HepG2 (cell line): Measurements from ENCODE around the gene YBX2. TPM values are rescaled to one million over a fixed set of nuclear protein-coding genes. Genes with fewer than 3 reads are reported as not detected.
"Not testable (repeated sequence)": the region's sequence is repeated elsewhere in the genome, so short reads cannot be mapped to it uniquely, and the experiment has no call there.

ENCODE experiments used
- ATAC-seq: fragments of 200-7000 bp; cut with Tn5 transposase; 3 replicates; pipeline ENCODE4 v1.9.1; 2020; ENCODE audit warnings: mild to moderate bottlenecking, moderate library complexity
- BruUV-seq: library from RNA; stranded (reverse); fragments of 400-500 nt; replicated peaks from 2 replicates; lab custom pipeline; 2021; lab: Mats Ljungman, UMichigan
- CTCF ChIA-PET: fragments of 300-600 bp; formaldehyde crosslinking; extraction: SDS; loops from one replicate; lab custom pipeline; 2021; ENCODE audit warnings: low total read pairs, inconsistent platforms, low intra/inter-chr PET ratio; lab: Yijun Ruan, JAX
- POLR2A ChIA-PET: fragments of 350-600 bp; sonication (Branson Sonifier 250); formaldehyde crosslinking; loops from one replicate; lab custom pipeline; 2020; ENCODE audit warnings: antibody characterized with exemption, inconsistent platforms; lab: Yijun Ruan, JAX
- DNase-seq: peaks from one replicate; pipeline ENCODE4 v3.0.0-alpha.2; 2015; ENCODE audit warnings: low spot score
- FAIRE-seq: peaks from 3 replicates; lab custom pipeline; 2011; peaks lifted over from hg19 to GRCh38; lab: Jason Lieb, UNC
- H2AFZ ChIP-seq: one replicate; pipeline ENCODE4 v1.6.1; 2011; ENCODE audit warnings: low read length, inconsistent platforms
- H3K27ac ChIP-seq: fragments of 300-600 bp; 3 replicates; pipeline ENCODE4 v1.8.0; 2011; ENCODE audit warnings: mixed run types, mild to moderate bottlenecking, mixed read lengths, low read length, inconsistent platforms; ENCODE audit not compliant: insufficient read depth; ENCODE audit errors: extremely low read length
- H3K27me3 ChIP-seq, 2 experiments: fragments of 200-600 bp in 1 of 2; 2 replicates in 1 of 2; 3 replicates in 1 of 2; pipeline versions ENCODE4 v1.6.0 to v1.8.0; 2011; ENCODE audit warnings: low read length in 2 of 2, mild to moderate bottlenecking in 2 of 2, moderate library complexity in 2 of 2, inconsistent platforms in 1 of 2; ENCODE audit not compliant: insufficient read depth in 2 of 2, control insufficient read depth in 1 of 2
- H3K36me3 ChIP-seq, 2 experiments: fragments of 200-600 bp in 1 of 2; replicated peaks in 1 of 2; 2 replicates in 1 of 2; 3 replicates in 1 of 2; pipeline versions ENCODE4 v1.5.1 to v1.8.0; 2011; ENCODE audit warnings: low read length in 2 of 2, inconsistent platforms in 1 of 2; ENCODE audit not compliant: insufficient read depth in 2 of 2, control insufficient read depth in 1 of 2
- H3K4me1 ChIP-seq: 2 replicates; pipeline ENCODE4 v1.5.1; 2012; ENCODE audit warnings: low read length, inconsistent platforms; ENCODE audit not compliant: insufficient read depth
- H3K4me2 ChIP-seq: 2 replicates; pipeline ENCODE4 v1.6.0; 2011; ENCODE audit warnings: low read depth, low read length, inconsistent platforms
- H3K4me3 ChIP-seq, 3 experiments: fragments of 200-600 bp in 1 of 3; sonication (generic), shearing (Covaris generic) in 1 of 3; replicated peaks in 1 of 3; 2 replicates each; pipeline ENCODE4 v1.5.1; 2011 to 2016; ENCODE audit warnings: low read length in 3 of 3, inconsistent platforms in 2 of 3, low read depth in 2 of 3, mild to moderate bottlenecking in 2 of 3, control low read depth in 1 of 3, mixed read lengths in 1 of 3; ENCODE audit not compliant: insufficient read depth in 1 of 3
- H3K79me2 ChIP-seq: one replicate; pipeline ENCODE4 v1.6.1; 2011; ENCODE audit warnings: low read length, inconsistent platforms; ENCODE audit not compliant: insufficient read depth
- H3K9ac ChIP-seq: 2 replicates; pipeline ENCODE4 v1.6.0; 2011; ENCODE audit warnings: mild to moderate bottlenecking, low read depth, low read length, inconsistent platforms; ENCODE audit not compliant: insufficient read depth
- H3K9me3 ChIP-seq: 2 replicates; pipeline ENCODE4 v1.5.1; 2012; ENCODE audit warnings: mild to moderate bottlenecking, low read length
- H4K20me1 ChIP-seq: 2 replicates; pipeline ENCODE4 v1.6.0; 2011; ENCODE audit warnings: inconsistent platforms, mild to moderate bottlenecking, low read length, moderate library complexity; ENCODE audit not compliant: insufficient read depth
- ONECUT2 ChIP-seq: sonication (generic); formaldehyde crosslinking; IDR thresholded peaks from 2 replicates; pipeline ENCODE4 v1.4.0; 2020; ENCODE audit warnings: missing genetic modification reagents
- TCF12 ChIP-seq, 2 experiments: fragments of 450-650 bp in 1 of 2; sonication (generic) in 1 of 2; formaldehyde crosslinking in 1 of 2; IDR thresholded peaks; 2 replicates each; pipeline versions ENCODE4 v1.6.1 to v1.8.0; 2017 to 2022; ENCODE audit warnings: antibody characterized with exemption in 1 of 2, mild to moderate bottlenecking in 1 of 2, missing genetic modification reagents in 1 of 2, moderate library complexity in 1 of 2
- ZNF598 ChIP-seq: sonication (generic); formaldehyde crosslinking; IDR thresholded peaks from 2 replicates; pipeline ENCODE4 v1.5.1; 2020; ENCODE audit warnings: mild to moderate bottlenecking, missing genetic modification reagents, borderline replicate concordance
- ZNF629 ChIP-seq: sonication (generic); formaldehyde crosslinking; conservative IDR thresholded peaks from 2 replicates; pipeline ENCODE4 v1.5.0; 2020; ENCODE audit warnings: missing genetic modification reagents
- WGBS: methylation state at CpG from one replicate; pipeline ENCODE4 v1.1.6; 2017; ENCODE audit warnings: low lambda C conversion rate; 5-methylcytosine and 5-hydroxymethylcytosine counted together
- in situ Hi-C: cut with HindIII; loops from 2 replicates; pipeline ENCODE4 v1.10.0; 2017; ENCODE audit warnings: low pct_unique_long_range_greater_than_20kb; ENCODE audit not compliant: extremely low pct_ligation_motif_present
- intact Hi-C: fragments of 100-400 bp; cut with micrococcal nuclease; formaldehyde crosslinking; loops from one replicate; pipeline ENCODE4 v1.10.0; 2022; ENCODE audit not compliant: unreplicated experiment
- polyA plus RNA-seq, 8 experiments: library from polyadenylated mRNA; depleted of rRNA in 3 of 8; stranded (reverse) in 7 of 8; unstranded in 1 of 8; fragments of >200 nt; fragmentation: Illumina TruSeq in 4 of 8; extraction: Trizol in 4 of 8; gene quantifications; 2 replicates each; pipeline versions ENCODE4 v1.2.1 to v1.2.3, GENCODE V29; 2011 to 2016; ENCODE audit warnings: low read depth in 4 of 8, missing spikeins in 1 of 8, mixed read lengths in 1 of 8; ENCODE audit not compliant: insufficient read depth in 1 of 8
- total RNA-seq, 5 experiments: library from RNA; depleted of rRNA; stranded (reverse); fragments of >200 nt; fragmentation: Illumina TruSeq; extraction: Trizol; gene quantifications; 2 replicates each; pipeline ENCODE4 v1.2.3, GENCODE V29; 2016; ENCODE audit warnings: low read depth in 1 of 5

The YBX2 gene
- total and polyA plus RNA-seq, 2 of the 13 experiments (the other 11 are each of a cell fraction or from before 2014, with no cell fraction given) = 0.12 to 0.22 TPM

DNA sequence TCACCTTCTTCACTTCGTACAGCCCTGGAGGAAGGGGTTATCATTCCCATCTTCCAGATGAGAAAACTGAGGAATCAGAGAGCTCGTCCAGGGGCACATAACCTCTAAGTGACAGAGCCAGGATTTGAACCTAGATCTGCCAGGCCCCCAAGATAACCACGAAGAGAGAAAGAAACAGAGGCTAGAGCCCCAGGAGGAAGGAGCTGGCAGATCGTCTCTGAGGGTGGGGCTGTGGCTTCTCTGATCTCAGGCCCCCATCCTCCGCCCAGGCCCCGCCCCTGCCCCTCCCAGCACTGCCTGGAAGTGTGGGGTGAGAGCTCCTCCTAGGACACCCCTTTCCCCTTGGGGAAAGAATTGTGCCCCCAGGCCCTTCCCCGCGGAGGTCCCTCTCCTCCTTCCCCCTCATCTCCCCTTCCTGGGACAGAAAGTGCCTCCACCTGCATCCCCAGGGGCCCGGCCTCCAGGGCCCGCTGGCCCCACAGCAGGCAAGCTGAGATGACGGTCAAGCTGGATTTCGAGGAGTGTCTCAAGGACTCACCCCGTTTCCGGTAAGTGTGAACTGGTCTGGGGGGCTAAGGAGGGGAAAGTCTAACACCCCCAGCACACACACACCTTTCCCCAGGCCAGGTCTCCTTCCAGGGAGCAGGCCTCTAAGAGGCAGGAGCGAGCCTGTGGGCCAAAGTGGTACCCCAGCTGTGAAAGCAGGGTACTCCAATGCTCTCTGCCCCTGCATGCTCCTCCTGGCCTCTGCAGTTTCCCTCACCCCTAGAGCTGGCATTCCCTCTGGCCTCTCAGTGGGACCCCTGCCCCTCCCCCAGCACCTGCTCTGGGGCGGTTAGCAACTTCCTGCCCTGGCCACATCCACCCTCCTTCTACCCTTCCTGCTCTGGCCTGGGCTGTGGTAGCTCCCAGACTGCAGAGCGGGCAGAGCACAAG is 42.1 kb upstream of the YBX2 start, which contains the start of gene ACAP1:
ACAP1 (plus strand) TSS at position 290 of the 936 bp plus-strand sequence; CDS start at position 496, 206 bp downstream.
- CTCF ChIA-PET = no interaction called here

DNA sequence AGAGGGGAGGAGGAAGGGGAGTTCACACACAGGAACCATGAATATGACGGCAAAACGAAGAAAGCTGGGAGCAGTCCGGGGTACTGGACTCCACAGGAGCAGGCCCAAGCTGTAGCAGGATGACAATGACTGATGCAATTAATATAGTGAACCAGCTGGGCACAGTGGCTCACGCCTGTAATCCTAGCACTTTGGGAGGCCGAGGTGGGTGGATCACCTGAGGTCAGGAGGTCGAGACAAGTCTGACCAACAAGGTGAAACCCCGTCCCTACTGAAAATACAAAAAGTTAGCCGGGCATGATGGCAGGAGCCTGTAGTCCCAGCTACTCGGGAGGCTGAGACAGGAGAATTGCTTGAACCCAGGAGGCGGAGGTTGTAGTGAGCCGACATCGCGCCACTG is 41.3 kb upstream of the YBX2 start:
- POLR2A ChIA-PET = interaction anchor here (1.2 to 2.7 kb wide), 4 partner anchors 8 to 248 kb away, joined by 3 to 16 read pairs (median 5); partner anchors contain the start of gene MPDU1
- CTCF ChIA-PET, H3K27ac ChIP-seq, in situ Hi-C loops, H4K20me1 ChIP-seq, ATAC-seq, H3K27me3 ChIP-seq, FAIRE-seq, DNase-seq, H3K79me2 ChIP-seq, H3K4me3 ChIP-seq, intact Hi-C loops, H3K36me3 ChIP-seq, H3K9me3 ChIP-seq, H3K9ac ChIP-seq, BruUV-seq, H2AFZ ChIP-seq: not testable (repeated sequence)
- H3K4me1 ChIP-seq = peaks cover 19% of the 10 kb centered on the region
- WGBS = 59% methylated on average over 12 of the region's 13 CpGs
- 0 out of 2 replicates have a peak overlapping the region, but pooled peaks have one; percentile 54 for H3K4me2 ChIP-seq

More for the DNA sequence above, 42.1 kb upstream of the YBX2 start, which contains the start of gene ACAP1:
- ATAC-seq (no peak), DNase-seq (no peak), FAIRE-seq (no peak)
- Histone ChIP-seq H3K27ac (no peak within 1 kb of the TSS), H3K9me3 (no peaks in the 10 kb centered on the region), H4K20me1 (no peaks in the 10 kb centered on the region), H2AFZ (no peak within 1 kb of the TSS), H3K4me1 (peaks cover 16% of the 10 kb centered on the region), H3K79me2 (no peaks in the 10 kb centered on the region), H3K4me3 (peak within 1 kb of the TSS in 1 of 3 experiments; percentile 28; a peak in 1 of 6 replicates), H3K9ac (no peak within 1 kb of the TSS), H3K36me3 (no peaks in the 10 kb centered on the region), H3K27me3 (peaks cover 0 to 6% of the 10 kb centered on the region in 2 experiments; a peak in 4 of 5 replicates), H3K4me2 (peak within 1 kb of the TSS; percentile 54; the same call in 1 of the 2 replicates)
- WGBS = 37% methylated on average over 9 of the region's 17 CpGs
- intact Hi-C loops (no loop called here), in situ Hi-C loops (no loop called here)
- POLR2A ChIA-PET = interaction anchor here (1.2 to 2.7 kb wide), 2 partner anchors 8 to 23 kb away, joined by 3 to 16 read pairs; no protein-coding TSS in a partner anchor
- no TSS peak for BruUV-seq
- TF ChIP-seq ZNF629 (CRISPR knock-in tag) (peak; percentile 63), ZNF598 (CRISPR knock-in tag) (no peak), TCF12 (IDR thresholded peaks at IDR 0.05) (no peak), TCF12 (CRISPR knock-in tag; IDR thresholded peaks at IDR 0.05) (no peak), ONECUT2 (CRISPR knock-in tag) (no peak)
